K562 treated with DMSO at 1 percent for 48 hours (cell line): Measurements from ENCODE around the gene FOXK2. TPM values are rescaled to one million over a fixed set of nuclear protein-coding genes. Genes with fewer than 3 reads are reported as not detected.

Source experiments
- total RNA-seq: library from RNA; unstranded; fragments of 300-600 nt; gene quantifications from 2 replicates; pipeline ENCODE4 v1.2.3, GENCODE V29; 2022; ENCODE audit warnings: low replicate concordance; ENCODE audit errors: extremely low read depth

Gene FOXK2
- total RNA-seq = not detected in 2 replicates

DNA sequence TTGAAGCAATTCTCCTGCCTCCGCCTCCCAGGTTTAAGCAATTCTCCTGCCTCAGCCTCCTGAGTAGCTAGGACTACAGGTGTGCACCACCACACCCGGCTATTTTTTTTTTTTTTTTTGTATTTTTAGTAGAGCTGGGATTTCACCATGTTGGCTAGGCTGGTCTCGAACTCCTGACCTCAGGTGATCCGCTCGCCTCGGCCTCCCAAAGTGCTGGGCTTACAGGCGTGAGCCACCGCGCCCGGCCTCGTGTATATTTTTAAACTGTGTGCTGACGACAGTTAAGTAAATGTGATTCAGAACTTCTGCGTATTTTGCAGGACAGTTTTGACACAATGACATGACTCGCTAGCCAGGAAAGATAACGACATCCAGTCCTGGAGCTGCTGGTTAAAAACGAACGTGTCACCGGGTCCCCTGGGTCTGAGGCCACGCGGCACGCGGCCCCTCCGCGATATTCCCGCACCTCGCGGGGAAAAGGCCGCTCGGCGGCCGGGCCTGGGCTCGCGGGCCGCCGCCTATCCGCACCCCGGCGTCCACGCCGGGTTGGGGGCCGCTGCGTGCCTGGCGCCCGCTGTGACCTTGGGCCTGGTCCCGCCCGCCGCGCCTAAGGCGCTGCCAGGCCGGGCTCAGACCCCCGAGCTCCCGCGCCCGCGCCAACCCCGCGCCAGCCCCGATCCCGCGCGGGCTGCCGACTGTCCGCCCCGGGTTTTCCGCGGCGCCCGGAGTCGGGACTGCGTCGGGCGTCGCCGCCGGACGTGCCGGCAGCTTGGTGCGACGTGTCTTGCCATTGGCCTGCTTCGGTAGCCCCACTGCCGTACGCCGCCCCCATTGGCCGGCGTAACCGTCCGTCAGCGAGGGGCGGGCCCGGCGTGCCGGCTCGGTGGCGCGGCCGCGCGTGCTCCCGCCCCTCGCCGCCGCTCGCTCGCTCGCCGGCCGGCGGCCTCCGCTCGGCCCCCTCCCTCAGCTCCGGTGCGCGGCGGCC lies at the start of gene FOXK2:
TSS of gene FOXK2 (plus strand) at position 907 of the 985 bp plus-strand sequence. CDS start 157 bp downstream, outside the sequence.

DNA sequence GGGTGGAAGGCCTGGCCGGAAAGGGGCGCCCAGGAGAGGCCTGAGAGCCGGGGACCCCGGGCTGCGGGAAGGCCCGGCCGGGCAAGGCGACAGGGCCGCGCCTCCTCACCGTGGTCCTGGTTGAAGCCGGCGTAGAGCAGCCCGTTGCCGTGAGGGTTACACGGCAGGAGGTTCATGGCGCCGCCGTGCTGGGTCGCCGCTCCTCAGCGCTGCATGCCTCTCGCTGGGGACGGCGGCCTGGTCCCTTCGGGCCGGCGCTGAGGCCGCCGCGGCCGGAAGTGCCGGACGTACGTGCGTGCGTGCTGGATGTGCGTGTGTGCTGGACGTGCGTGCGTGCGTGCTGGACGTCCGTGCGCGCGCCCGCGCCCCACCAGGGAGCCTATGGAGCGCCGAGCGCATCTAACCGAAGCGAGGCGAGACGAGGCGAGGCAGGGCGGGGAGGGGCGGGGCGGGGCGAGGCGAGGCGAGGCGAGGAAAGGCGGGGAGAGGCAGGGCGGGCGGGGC lies 128.7 kb downstream of the FOXK2 start, which contains the start of gene WDR45B:
TSS of gene WDR45B (minus strand) at position 280 of the 504 bp plus-strand sequence. CDS start at position 176, 104 bp downstream.

Other genes starting within 250 kb of the FOXK2 start
- gene CSNK1D, start 246.0 kb upstream of the FOXK2 start, total RNA-seq = 111 TPM in 1 of 2 replicates, not detected in the other
- not detected in 2 replicates for gene CD7, start 202.1 kb upstream of the FOXK2 start, total RNA-seq
- not detected in 2 replicates for gene SECTM1, start 186.0 kb upstream of the FOXK2 start, total RNA-seq
- gene TEX19, start 160.5 kb upstream of the FOXK2 start, total RNA-seq = not detected in 2 replicates
- not detected in 2 replicates for gene UTS2R, start 148.0 kb upstream of the FOXK2 start, total RNA-seq
- gene HEXD, start 101.4 kb upstream of the FOXK2 start, total RNA-seq = not detected in 2 replicates
- not detected in 2 replicates for gene OGFOD3, start 101.1 kb upstream of the FOXK2 start, total RNA-seq
- 472 TPM in 1 of 2 replicates, not detected in the other for gene CYBC1, start 69.0 kb upstream of the FOXK2 start, total RNA-seq
- gene NARF, start 61.0 kb upstream of the FOXK2 start, total RNA-seq = 1,021 TPM in 1 of 2 replicates, not detected in the other
- not detected in 2 replicates for gene WDR45B, start 128.7 kb downstream of the FOXK2 start, total RNA-seq
- not detected in 2 replicates for gene RAB40B, start 179.0 kb downstream of the FOXK2 start, total RNA-seq
- gene FN3KRP, start 197.0 kb downstream of the FOXK2 start, total RNA-seq = not detected in 2 replicates
- gene FN3K, start 215.9 kb downstream of the FOXK2 start, total RNA-seq = not detected in 2 replicates
- gene TBCD, start 232.3 kb downstream of the FOXK2 start, total RNA-seq = 1,354 TPM in 1 of 2 replicates, not detected in the other